Esophagus muscularis mucosa (tissue), 4 donors: ENCODE results near the gene CIITA. TPM values are rescaled to one million over a fixed set of nuclear protein-coding genes. Genes with fewer than 3 reads are reported as not detected.

ENCODE experiments used
- DNase-seq: peaks from one replicate; pipeline ENCODE4 v3.0.0-alpha.2; 2017; ENCODE audit errors: extremely low spot score
- H3K27ac ChIP-seq, 4 donors: fragments of 200-600 bp; sonication (generic); replicated peaks in 1 of 4; 1 replicate in 3 of 4; 2 replicates in 1 of 4; pipeline ENCODE4 v1.5.1; 2016 to 2019; ENCODE audit warnings: mild to moderate bottlenecking in 1 of 4
- H3K27me3 ChIP-seq, 4 donors: fragments of 200-600 bp; sonication (generic); one replicate each; pipeline versions ENCODE4 v1.5.1 to v1.6.0; 2016 to 2019
- H3K36me3 ChIP-seq, 4 donors: fragments of 200-600 bp; sonication (generic); one replicate each; pipeline ENCODE4 v1.5.1; 2016 to 2019
- H3K4me1 ChIP-seq, 4 donors: fragments of 200-600 bp; sonication (generic); one replicate each; pipeline ENCODE4 v1.5.1; 2016 to 2019
- H3K4me3 ChIP-seq, 4 donors: fragments of 200-600 bp; sonication (generic); 1 replicate in 2 of 4; 2 replicates in 2 of 4; pipeline ENCODE4 v1.5.1; 2016 to 2019; ENCODE audit warnings: mild to moderate bottlenecking in 4 of 4, moderate library complexity in 1 of 4
- H3K9me3 ChIP-seq, 4 donors: fragments of 200-600 bp; sonication (generic); 1 replicate in 3 of 4; 2 replicates in 1 of 4; pipeline ENCODE4 v1.5.1; 2016 to 2019
- CTCF ChIP-seq, 3 experiments: fragments of 200-600 bp in 2 of 3; fragments of 450-650 bp in 1 of 3; sonication (generic) in 2 of 3; IDR thresholded peaks; one replicate each; pipeline ENCODE4 v1.5.1; 2017 to 2019; ENCODE audit warnings: antibody characterized with exemption in 3 of 3, mild to moderate bottlenecking in 2 of 3, moderate library complexity in 1 of 3
- EP300 ChIP-seq: sonication (generic); formaldehyde crosslinking; IDR thresholded peaks from one replicate; pipeline ENCODE4 v1.6.1; 2017; ENCODE audit warnings: antibody characterized with exemption
- POLR2A ChIP-seq: fragments of 450-650 bp; IDR thresholded peaks from one replicate; pipeline ENCODE4 v1.6.1; 2017; ENCODE audit warnings: antibody characterized with exemption, moderate library complexity, mild to moderate bottlenecking, low read depth
- POLR2AphosphoS5 ChIP-seq, 2 donors: sonication (generic); formaldehyde crosslinking; IDR thresholded peaks; one replicate each; pipeline ENCODE4 v1.6.1; 2017; ENCODE audit warnings: antibody characterized with exemption in 2 of 2
- WGBS: methylation state at CpG from one replicate; pipeline ENCODE4 v1.1.5; 2018; 5-methylcytosine and 5-hydroxymethylcytosine counted together
- intact Hi-C: fragments of 100-400 bp; cut with DNase I; formaldehyde crosslinking; loops from one replicate; pipeline ENCODE4 v1.15.1; 2023
- total RNA-seq, 4 donors: library from RNA; depleted of rRNA; stranded (reverse); fragments of >200 nt; gene quantifications; one replicate each; pipeline versions ENCODE4 v1.1.0 to v1.2.1, GENCODE V29; 2016

CIITA gene
- total RNA-seq, 4 donors from 2014 or later, result 6.8 to 11.2 (median 8.9) TPM

DNA sequence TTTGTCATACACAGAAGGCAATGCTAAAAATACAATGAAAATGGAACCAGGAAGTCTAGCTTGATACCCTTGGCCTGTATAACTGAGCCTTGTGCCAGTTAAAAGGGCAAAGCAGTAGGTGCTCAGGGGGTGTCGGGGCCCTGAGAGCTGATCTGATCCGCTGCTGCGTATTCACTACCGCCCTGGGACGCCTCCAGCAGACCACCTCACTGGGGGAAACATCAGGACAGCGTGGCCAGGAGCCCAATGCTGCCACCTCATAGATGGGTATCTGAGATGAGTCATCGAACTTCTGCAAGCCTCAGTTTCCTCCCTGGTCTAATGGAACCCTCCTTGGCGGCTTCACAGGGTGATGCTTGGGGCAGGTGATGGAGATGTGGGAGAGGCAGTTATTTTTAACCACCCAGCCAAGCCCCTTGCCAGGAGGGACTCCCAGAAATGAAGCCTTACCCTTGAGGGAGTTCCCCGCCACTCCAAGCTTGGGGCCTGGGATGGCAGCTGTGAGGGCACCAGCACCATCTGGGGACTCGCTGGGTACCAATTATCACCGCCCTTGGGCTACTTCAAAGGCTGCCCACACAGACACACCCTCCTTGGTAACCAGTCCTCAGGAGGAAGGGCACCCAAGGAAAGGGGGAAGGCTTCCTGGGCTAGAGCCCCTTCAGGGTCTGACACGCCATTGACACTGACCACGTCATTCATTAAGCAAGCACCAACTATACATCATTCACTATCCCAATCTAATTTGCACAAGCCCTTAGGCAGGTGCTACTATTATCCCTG lies 57.5 kb downstream of the CIITA start:
- Histone ChIP-seq H3K36me3 (peaks cover 0 to 43% (median 24%) of the 10 kb centered on the region in 4 donors), H3K27me3 (no peaks in the 10 kb centered on the region), H3K4me3 (no peak overlapping the region), H3K4me1 (peaks cover 74 to 88% (median 81%) of the 10 kb centered on the region in 4 donors), H3K27ac (peak overlapping the region in 1 of 4 donors; percentile 11), H3K9me3 (no peaks in the 10 kb centered on the region)
- intact Hi-C loops, result no loop called here
- 96% methylated on average over 9 of the region's 13 CpGs for WGBS
- no peak for DNase-seq
- TF ChIP-seq EP300, result no peak
- no peak for TF ChIP-seq POLR2AphosphoS5 (IDR thresholded peaks at IDR 0.05)
- no peak for TF ChIP-seq CTCF (IDR thresholded peaks at IDR 0.05)
- TF ChIP-seq POLR2A, result no peak

- Histone ChIP-seq H3K27me3 (no peaks in the 10 kb centered on the region), H3K36me3 (peaks cover 0 to 36% (median 23%) of the 10 kb centered on the region in 4 donors), H3K27ac (peak overlapping the region in 1 of 4 donors; percentile 11), H3K4me1 (peaks cover 74 to 88% (median 81%) of the 10 kb centered on the region in 4 donors), H3K9me3 (no peaks in the 10 kb centered on the region), H3K4me3 (no peak overlapping the region)
- 43% methylated on average over 7 of the region's 7 CpGs for WGBS
- intact Hi-C loops, result no loop called here
- TF ChIP-seq POLR2AphosphoS5 (IDR thresholded peaks at IDR 0.05), result no peak
- no peak for DNase-seq
These were observed 58.4 kb downstream of the CIITA start for GRCh38 chr16:10935226-10935915.

GRCh38 chr16:10936272-10936984 lies 59.4 kb downstream of the CIITA start:
- no peak for TF ChIP-seq POLR2A
- no peak for TF ChIP-seq EP300
- TF ChIP-seq CTCF (IDR thresholded peaks at IDR 0.05), result no peak
- no peak for TF ChIP-seq POLR2AphosphoS5 (IDR thresholded peaks at IDR 0.05)
- H3K36me3 ChIP-seq, result peaks cover 0 to 26% (median 15%) of the 10 kb centered on the region in 4 donors
- H3K27me3 ChIP-seq, result no peaks in the 10 kb centered on the region
- peak overlapping the region; percentile 59 to 92 (median 90) for H3K27ac ChIP-seq
- intact Hi-C loops, result no loop called here
- peak overlapping the region in 1 of 4 donors; percentile 40 for H3K4me3 ChIP-seq
- WGBS, result 65% methylated on average over 7 of the region's 8 CpGs
- no peaks in the 10 kb centered on the region for H3K9me3 ChIP-seq
- DNase-seq, result no peak
- peaks cover 83 to 89% (median 88%) of the 10 kb centered on the region in 4 donors for H3K4me1 ChIP-seq

GRCh38 chr16:10937068-10937859 lies 60.3 kb downstream of the CIITA start:
- H3K36me3 ChIP-seq, result peaks cover 0 to 18% (median 12%) of the 10 kb centered on the region in 4 donors
- DNase-seq, result no peak
- peak overlapping the region; percentile 59 to 92 (median 90) for H3K27ac ChIP-seq
- WGBS, result 62% methylated on average over 4 of the region's 11 CpGs
- TF ChIP-seq EP300, result no peak
- TF ChIP-seq POLR2AphosphoS5 (IDR thresholded peaks at IDR 0.05), result no peak
- TF ChIP-seq POLR2A, result no peak
- TF ChIP-seq CTCF (IDR thresholded peaks at IDR 0.05), result no peak
- H3K27me3 ChIP-seq, result no peaks in the 10 kb centered on the region
- H3K4me1 ChIP-seq, result peaks cover 84 to 90% (median 87%) of the 10 kb centered on the region in 4 donors
- no peaks in the 10 kb centered on the region for H3K9me3 ChIP-seq
- peak overlapping the region; percentile 35 to 45 (median 40) for H3K4me3 ChIP-seq
- intact Hi-C loops, result no loop called here
